Mesenchymal stem cell (in vitro differentiated cells and primary cell): ENCODE data around the gene MYRF.
A peak's percentile ranks its signal among the peaks of the same experiment; 100 is the strongest.

ENCODE experiments used
- DNase-seq: peaks from one replicate; pipeline ENCODE4 v3.0.0-alpha.2; 2013
- H2AFZ ChIP-seq: one replicate; pipeline ENCODE4 v1.6.1; 2013; ENCODE audit warnings: low read depth, mild to moderate bottlenecking, control low read depth, inconsistent platforms, low read length, moderate library complexity
- H2AK5ac ChIP-seq: 2 replicates; pipeline ENCODE4 v1.6.1; 2013; ENCODE audit warnings: low read length, moderate library complexity, mild to moderate bottlenecking, inconsistent platforms; ENCODE audit not compliant: severe bottlenecking
- H2BK120ac ChIP-seq: one replicate; pipeline ENCODE4 v1.6.1; 2013; ENCODE audit warnings: low read depth, mild to moderate bottlenecking, inconsistent platforms, low read length, moderate library complexity
- H2BK12ac ChIP-seq, 2 experiments: one replicate each; pipeline ENCODE4 v1.6.1; 2013; ENCODE audit warnings: inconsistent platforms in 2 of 2, low read length in 2 of 2, mild to moderate bottlenecking in 2 of 2, moderate library complexity in 2 of 2, control low read depth in 1 of 2
- H2BK15ac ChIP-seq: one replicate; pipeline ENCODE4 v1.6.1; 2013; ENCODE audit warnings: mild to moderate bottlenecking, low read depth, inconsistent platforms; ENCODE audit not compliant: poor library complexity, severe bottlenecking
- H2BK5ac ChIP-seq: 2 replicates; pipeline ENCODE4 v1.6.1; 2013; ENCODE audit warnings: low read depth, mild to moderate bottlenecking, low read length, control low read depth, inconsistent platforms; ENCODE audit not compliant: poor library complexity, severe bottlenecking
- H3K14ac ChIP-seq, 2 experiments: one replicate each; pipeline ENCODE4 v1.6.1; 2013; ENCODE audit warnings: inconsistent platforms in 2 of 2, low read length in 2 of 2, control low read depth in 1 of 2, mild to moderate bottlenecking in 1 of 2, moderate library complexity in 1 of 2
- H3K18ac ChIP-seq, 2 experiments: one replicate each; pipeline ENCODE4 v1.6.1; 2013; ENCODE audit warnings: inconsistent platforms in 2 of 2, low read length in 2 of 2, control low read depth in 1 of 2, low read depth in 1 of 2, mild to moderate bottlenecking in 1 of 2
- H3K23ac ChIP-seq, 2 experiments: one replicate each; pipeline ENCODE4 v1.6.1; 2013; ENCODE audit warnings: inconsistent platforms in 2 of 2, low read length in 2 of 2, mild to moderate bottlenecking in 2 of 2, moderate library complexity in 2 of 2, control low read depth in 1 of 2
- H3K27ac ChIP-seq: 2 replicates; pipeline ENCODE4 v1.5.1; 2013; ENCODE audit warnings: mild to moderate bottlenecking, moderate library complexity, low read length, control low read depth, inconsistent platforms; ENCODE audit not compliant: poor library complexity, severe bottlenecking
- H3K27me3 ChIP-seq, 2 experiments: 2 replicates each; pipeline versions ENCODE4 v1.6.1 to v1.7.0; 2013; ENCODE audit warnings: low read length in 2 of 2, mild to moderate bottlenecking in 2 of 2, moderate library complexity in 2 of 2, control low read depth in 1 of 2, inconsistent platforms in 1 of 2; ENCODE audit not compliant: control insufficient read depth in 1 of 2, insufficient read depth in 1 of 2
- H3K36me3 ChIP-seq, 2 experiments: 2 replicates each; pipeline versions ENCODE4 v1.6.1 to v1.7.0; 2013; ENCODE audit warnings: low read length in 2 of 2, control low read depth in 1 of 2, inconsistent platforms in 1 of 2, low read depth in 1 of 2, mild to moderate bottlenecking in 1 of 2; ENCODE audit not compliant: insufficient read depth in 2 of 2, control insufficient read depth in 1 of 2
- H3K4ac ChIP-seq, 2 experiments: one replicate each; pipeline ENCODE4 v1.6.1; 2013; ENCODE audit warnings: inconsistent platforms in 2 of 2, low read length in 2 of 2, mild to moderate bottlenecking in 2 of 2, moderate library complexity in 2 of 2, control low read depth in 1 of 2, low read depth in 1 of 2
- H3K4me1 ChIP-seq: 2 replicates; pipeline ENCODE4 v1.6.1; 2013; ENCODE audit warnings: low read depth, low read length, control low read depth; ENCODE audit not compliant: control insufficient read depth, insufficient read depth
- H3K4me2 ChIP-seq: 2 replicates; pipeline ENCODE4 v1.6.1; 2013; ENCODE audit warnings: low read length, mild to moderate bottlenecking, inconsistent platforms; ENCODE audit not compliant: poor library complexity, severe bottlenecking
- H3K4me3 ChIP-seq, 2 experiments: 2 replicates each; pipeline versions ENCODE4 v1.5.1 to v1.7.0; 2013; ENCODE audit warnings: low read length in 2 of 2, mild to moderate bottlenecking in 2 of 2, control low read depth in 1 of 2, low read depth in 1 of 2; ENCODE audit not compliant: insufficient read depth in 1 of 2
- H3K79me1 ChIP-seq: replicated peaks from 2 replicates; pipeline ENCODE4 v1.6.1; 2013; ENCODE audit warnings: mild to moderate bottlenecking, control low read depth, low read length, inconsistent platforms; ENCODE audit not compliant: poor library complexity, severe bottlenecking
- H3K9ac ChIP-seq: 2 replicates; pipeline ENCODE4 v1.7.0; 2013; ENCODE audit warnings: mild to moderate bottlenecking, low read length, moderate library complexity
- H3K9me3 ChIP-seq: 2 replicates; pipeline ENCODE4 v1.7.0; 2013; ENCODE audit warnings: mild to moderate bottlenecking, low read length; ENCODE audit not compliant: control insufficient read depth
- H4K8ac ChIP-seq: one replicate; pipeline ENCODE4 v1.6.1; 2013; ENCODE audit warnings: inconsistent platforms, mild to moderate bottlenecking, low read length, moderate library complexity
- H4K91ac ChIP-seq: one replicate; pipeline ENCODE4 v1.6.1; 2013; ENCODE audit warnings: mild to moderate bottlenecking, low read length, inconsistent platforms
- whole genome bisulfite sequencing: methylation state at CpG from one replicate; pipeline ENCODE4 v1.1.7; 2013; ENCODE audit warnings: mixed read lengths; 5-methylcytosine and 5-hydroxymethylcytosine counted together

MYRF gene

GRCh38 chr11:61750631-61751273 is 1.7 kb upstream of the MYRF start:
- H3K14ac ChIP-seq: no peak overlapping the region
- H3K4me1 ChIP-seq: peaks cover 55% of the 10 kb centered on the region
- no peak overlapping the region for H2BK120ac ChIP-seq
- no peak overlapping the region for H2BK15ac ChIP-seq
- H3K27ac ChIP-seq: no peak overlapping the region
- no peak overlapping the region for H4K8ac ChIP-seq
- no peak overlapping the region for H3K4ac ChIP-seq
- H2BK12ac ChIP-seq: no peak overlapping the region
- H3K9me3 ChIP-seq: no peaks in the 10 kb centered on the region
- no peak overlapping the region for H3K9ac ChIP-seq
- H4K91ac ChIP-seq: no peak overlapping the region
- WGBS: 98% methylated on average over 5 of the region's 5 CpGs
- no peak overlapping the region for H3K4me2 ChIP-seq
- peaks cover 14% of the 10 kb centered on the region for H3K79me1 ChIP-seq
- H3K36me3 ChIP-seq: no peaks in the 10 kb centered on the region
- H2BK5ac ChIP-seq: no peak overlapping the region
- DNase-seq: no peak
- H2AFZ ChIP-seq: no peak overlapping the region
- no peak overlapping the region for H2AK5ac ChIP-seq
- no peak overlapping the region for H3K18ac ChIP-seq
- H3K27me3 ChIP-seq: peaks cover 0 to 42% of the 10 kb centered on the region in 2 experiments
- H3K23ac ChIP-seq: no peak overlapping the region
- H3K4me3 ChIP-seq: no peak overlapping the region

GRCh38 chr11:61751384-61751783 is 1.1 kb upstream of the MYRF start:
- DNase-seq: no peak
- peaks cover 57% of the 10 kb centered on the region for H3K4me1 ChIP-seq
- H2BK120ac ChIP-seq: no peak overlapping the region
- no peak overlapping the region for H2AFZ ChIP-seq
- no peak overlapping the region for H3K14ac ChIP-seq
- no peak overlapping the region for H4K8ac ChIP-seq
- no peak overlapping the region for H3K18ac ChIP-seq
- no peak overlapping the region for H2BK12ac ChIP-seq
- no peak overlapping the region for H3K27ac ChIP-seq
- 93% methylated on average over 14 of the region's 14 CpGs for WGBS
- no peak overlapping the region for H3K4ac ChIP-seq
- no peak overlapping the region for H3K23ac ChIP-seq
- H3K9ac ChIP-seq: no peak overlapping the region
- H2BK15ac ChIP-seq: no peak overlapping the region
- peaks cover 0 to 42% of the 10 kb centered on the region in 2 experiments for H3K27me3 ChIP-seq
- H3K4me2 ChIP-seq: no peak overlapping the region
- H3K36me3 ChIP-seq: no peaks in the 10 kb centered on the region
- no peak overlapping the region for H4K91ac ChIP-seq
- H2BK5ac ChIP-seq: no peak overlapping the region
- peaks cover 18% of the 10 kb centered on the region for H3K79me1 ChIP-seq
- H2AK5ac ChIP-seq: no peak overlapping the region
- no peaks in the 10 kb centered on the region for H3K9me3 ChIP-seq
- no peak overlapping the region for H3K4me3 ChIP-seq

GRCh38 chr11:61752925-61753521 is 587 bp downstream of the MYRF start:
- H3K18ac ChIP-seq: peak overlapping the region; percentile 61 to 74
- no peak overlapping the region for H3K27ac ChIP-seq
- 33% methylated on average over 17 of the region's 17 CpGs for WGBS
- H4K8ac ChIP-seq: peak overlapping the region; percentile 64
- H3K9me3 ChIP-seq: no peaks in the 10 kb centered on the region
- peak overlapping the region; percentile 37 for H2BK120ac ChIP-seq
- H3K14ac ChIP-seq: peak overlapping the region in 1 of 2 experiments; percentile 35
- no peak overlapping the region for H2BK5ac ChIP-seq
- no peak overlapping the region for H2AFZ ChIP-seq
- peak overlapping the region in 1 of 2 experiments; percentile 4 for H2BK12ac ChIP-seq
- peak overlapping the region; percentile 63 to 73 for H3K4me3 ChIP-seq
- H3K4me2 ChIP-seq: peak overlapping the region; percentile 75
- H3K4ac ChIP-seq: peak overlapping the region; percentile 24 to 51
- H3K23ac ChIP-seq: peak overlapping the region in 1 of 2 experiments; percentile 91
- H3K9ac ChIP-seq: peak overlapping the region; percentile 38
- H2BK15ac ChIP-seq: peak overlapping the region; percentile 98
- H3K4me1 ChIP-seq: peaks cover 64% of the 10 kb centered on the region
- peak overlapping the region; percentile 76 for H4K91ac ChIP-seq
- H3K79me1 ChIP-seq: peaks cover 22% of the 10 kb centered on the region
- H3K27me3 ChIP-seq: peaks cover 0 to 40% of the 10 kb centered on the region in 2 experiments
- DNase-seq: no peak
- H2AK5ac ChIP-seq: no peak overlapping the region
- peaks cover 0 to 4% of the 10 kb centered on the region in 2 experiments for H3K36me3 ChIP-seq

GRCh38 chr11:61753672-61754071 is 1.2 kb downstream of the MYRF start:
- no peak for DNase-seq
- WGBS: 61% methylated on average over 5 of the region's 5 CpGs
- H3K9ac ChIP-seq: no peak overlapping the region

More at GRCh38 chr11:61753672-61754071, 1.2 kb downstream of the MYRF start:
- Histone ChIP-seq H3K18ac (peak overlapping the region; percentile 25 to 58), H3K4me2 (peak overlapping the region; percentile 75), H3K79me1 (peaks cover 26% of the 10 kb centered on the region), H3K9me3 (no peaks in the 10 kb centered on the region), H3K4me3 (no peak overlapping the region), H3K14ac (no peak overlapping the region), H3K4ac (peak overlapping the region in 1 of 2 experiments; percentile 74), H2BK15ac (peak overlapping the region; percentile 63), H2BK12ac (peak overlapping the region; percentile 45 to 69), H3K27me3 (peaks cover 0 to 38% of the 10 kb centered on the region in 2 experiments), H3K36me3 (peaks cover 0 to 5% of the 10 kb centered on the region in 2 experiments), H2AFZ (no peak overlapping the region), H2BK120ac (peak overlapping the region; percentile 54), H2BK5ac (no peak overlapping the region), H2AK5ac (peak overlapping the region; percentile 85), H4K8ac (no peak overlapping the region), H3K4me1 (peaks cover 57% of the 10 kb centered on the region), H4K91ac (peak overlapping the region; percentile 70), H3K23ac (no peak overlapping the region), H3K27ac (no peak overlapping the region)
